Trophoblast cell (in vitro differentiated cells and primary cell): ENCODE data around the gene TMA16.

Experiments used
- DNase-seq, 2 donors: peaks; one replicate each; pipeline ENCODE4 v3.0.0-alpha.2; 2016
- H2AFZ ChIP-seq: 2 replicates; pipeline ENCODE4 v1.6.1; 2013; ENCODE audit warnings: low read length, moderate library complexity, mild to moderate bottlenecking; ENCODE audit not compliant: insufficient read depth, poor library complexity
- H2AK5ac ChIP-seq: 2 replicates; pipeline ENCODE4 v1.6.1; 2013; ENCODE audit warnings: mild to moderate bottlenecking, low read length
- H2BK120ac ChIP-seq: 2 replicates; pipeline ENCODE4 v1.6.1; 2013; ENCODE audit warnings: low read length, mild to moderate bottlenecking, moderate library complexity; ENCODE audit not compliant: insufficient read depth, poor library complexity
- H2BK12ac ChIP-seq: 2 replicates; pipeline ENCODE4 v1.6.1; 2013; ENCODE audit warnings: mild to moderate bottlenecking, low read length, moderate library complexity
- H2BK5ac ChIP-seq: 2 replicates; pipeline ENCODE4 v1.6.1; 2013; ENCODE audit warnings: low read length, low read depth, moderate library complexity, mild to moderate bottlenecking; ENCODE audit not compliant: poor library complexity
- H3K14ac ChIP-seq: 2 replicates; pipeline ENCODE4 v1.6.1; 2013; ENCODE audit warnings: mild to moderate bottlenecking, low read length
- H3K18ac ChIP-seq: 2 replicates; pipeline ENCODE4 v1.6.1; 2013; ENCODE audit warnings: mild to moderate bottlenecking, low read length
- H3K23ac ChIP-seq: 2 replicates; pipeline ENCODE4 v1.6.1; 2013; ENCODE audit warnings: low read length
- H3K27ac ChIP-seq: 2 replicates; pipeline ENCODE4 v1.5.1; 2013; ENCODE audit warnings: low read depth, mild to moderate bottlenecking, inconsistent platforms, low read length, moderate library complexity
- H3K27me3 ChIP-seq: 2 replicates; pipeline ENCODE4 v1.6.1; 2013; ENCODE audit warnings: inconsistent platforms, mild to moderate bottlenecking, low read length, moderate library complexity; ENCODE audit not compliant: insufficient read depth
- H3K36me3 ChIP-seq, 2 experiments: 1 replicate in 1 of 2; 2 replicates in 1 of 2; pipeline ENCODE4 v1.6.1; 2013; ENCODE audit warnings: low read length in 2 of 2, mild to moderate bottlenecking in 2 of 2, moderate library complexity in 1 of 2; ENCODE audit not compliant: insufficient read depth in 2 of 2, control insufficient read depth in 1 of 2
- H3K4ac ChIP-seq: 2 replicates; pipeline ENCODE4 v1.6.1; 2013; ENCODE audit warnings: low read depth, mild to moderate bottlenecking, low read length, moderate library complexity
- H3K4me1 ChIP-seq, 2 experiments: 1 replicate in 1 of 2; 2 replicates in 1 of 2; pipeline ENCODE4 v1.6.1; 2013; ENCODE audit warnings: low read length in 2 of 2, mild to moderate bottlenecking in 2 of 2, moderate library complexity in 1 of 2; ENCODE audit not compliant: insufficient read depth in 2 of 2, control insufficient read depth in 1 of 2
- H3K4me2 ChIP-seq: 2 replicates; pipeline ENCODE4 v1.6.1; 2013; ENCODE audit warnings: inconsistent platforms, mild to moderate bottlenecking, low read length, moderate library complexity
- H3K4me3 ChIP-seq: 2 replicates; pipeline ENCODE4 v1.5.1; 2013; ENCODE audit warnings: mild to moderate bottlenecking, low read depth, low read length, inconsistent platforms
- H3K79me1 ChIP-seq: one replicate; pipeline ENCODE4 v1.6.1; 2013; ENCODE audit warnings: low read length
- H3K79me2 ChIP-seq: 2 replicates; pipeline ENCODE4 v1.6.1; 2013; ENCODE audit warnings: low read length, mild to moderate bottlenecking; ENCODE audit not compliant: control insufficient read depth, insufficient read depth, poor library complexity
- H3K9ac ChIP-seq: 2 replicates; pipeline ENCODE4 v1.6.1; 2013; ENCODE audit warnings: mild to moderate bottlenecking, low read length
- H3K9me3 ChIP-seq: 2 replicates; pipeline ENCODE4 v1.6.1; 2013; ENCODE audit warnings: low read depth, mild to moderate bottlenecking, control low read depth, inconsistent platforms, low read length; ENCODE audit not compliant: insufficient read depth
- H4K12ac ChIP-seq: 2 replicates; pipeline ENCODE4 v1.6.1; 2013; ENCODE audit warnings: low read depth, mild to moderate bottlenecking, low read length, moderate library complexity
- H4K8ac ChIP-seq: 2 replicates; pipeline ENCODE4 v1.6.1; 2013; ENCODE audit warnings: low read depth, mild to moderate bottlenecking, low read length, moderate library complexity
- H4K91ac ChIP-seq: one replicate; pipeline ENCODE4 v1.6.1; 2013; ENCODE audit warnings: low read depth, mild to moderate bottlenecking, low read length, moderate library complexity
- WGBS: extraction: QIAGEN DNeasy Blood & Tissue Kit; methylation state at CpG from one replicate; pipeline ENCODE4 v1.1.7; 2013; ENCODE audit warnings: missing lambda C conversion rate; ENCODE audit not compliant: insufficient read length, insufficient coverage; ENCODE audit errors: extremely low coverage; 5-methylcytosine and 5-hydroxymethylcytosine counted together

The TMA16 gene

GRCh38 chr4:163473576-163473975, 20.9 kb upstream of the TMA16 start, which contains the start of gene TKTL2:
Gene TKTL2 (minus strand): TSS chr4:163473754. CDS start chr4:163473734, 20 bp downstream.
- no peak within 1 kb of the TSS for H4K8ac ChIP-seq

GRCh38 chr4:163474027-163474426, 20.5 kb upstream of the TMA16 start:
- H3K4ac ChIP-seq: no peak overlapping the region

More at GRCh38 chr4:163473576-163473975, 20.9 kb upstream of the TMA16 start, which contains the start of gene TKTL2:
- no peak within 1 kb of the TSS for H3K27ac ChIP-seq
- no peak within 1 kb of the TSS for H2BK5ac ChIP-seq
- H3K4me3 ChIP-seq: no peak within 1 kb of the TSS
- H4K12ac ChIP-seq: no peak within 1 kb of the TSS
- H2AFZ ChIP-seq: no peak within 1 kb of the TSS
- no peak within 1 kb of the TSS for H3K18ac ChIP-seq
- H3K27me3 ChIP-seq: no peaks in the 10 kb centered on the region
- H3K79me1 ChIP-seq: no peaks in the 10 kb centered on the region
- H3K4me1 ChIP-seq: no peaks in the 10 kb centered on the region
- no peak within 1 kb of the TSS for H3K23ac ChIP-seq
- no peak within 1 kb of the TSS for H3K14ac ChIP-seq
- WGBS: no CpG with 5 or more reads among the region's 32 CpGs
- H3K4ac ChIP-seq: no peak within 1 kb of the TSS
- no peak within 1 kb of the TSS for H2BK120ac ChIP-seq
- H3K9ac ChIP-seq: no peak within 1 kb of the TSS
- H3K9me3 ChIP-seq: peaks cover 4% of the 10 kb centered on the region
- no peak within 1 kb of the TSS for H3K4me2 ChIP-seq
- no peaks in the 10 kb centered on the region for H3K36me3 ChIP-seq
- H2BK12ac ChIP-seq: no peak within 1 kb of the TSS
- no peak within 1 kb of the TSS for H4K91ac ChIP-seq
- H3K79me2 ChIP-seq: no peaks in the 10 kb centered on the region
- H2AK5ac ChIP-seq: no peak within 1 kb of the TSS
- no peak for DNase-seq

GRCh38 chr4:163476761-163477438, 17.6 kb upstream of the TMA16 start:
- Histone ChIP-seq H4K8ac (no peak overlapping the region), H3K4me1 (no peaks in the 10 kb centered on the region), H2BK5ac (no peak overlapping the region), H3K36me3 (no peaks in the 10 kb centered on the region), H3K4ac (no peak overlapping the region), H3K27ac (no peak overlapping the region), H3K4me3 (no peak overlapping the region), H2AFZ (no peak overlapping the region), H2BK12ac (no peak overlapping the region), H2BK120ac (no peak overlapping the region), H3K27me3 (no peaks in the 10 kb centered on the region), H3K4me2 (no peak overlapping the region), H3K79me2 (no peaks in the 10 kb centered on the region), H3K18ac (no peak overlapping the region), H3K9ac (no peak overlapping the region), H4K12ac (no peak overlapping the region), H3K14ac (no peak overlapping the region), H4K91ac (no peak overlapping the region), H2AK5ac (no peak overlapping the region), H3K79me1 (no peaks in the 10 kb centered on the region), H3K9me3 (peaks cover 4% of the 10 kb centered on the region), H3K23ac (no peak overlapping the region)
- WGBS: no CpG with 5 or more reads among the region's 5 CpGs
- no peak for DNase-seq

More at GRCh38 chr4:163474027-163474426, 20.5 kb upstream of the TMA16 start:
- no CpG with 5 or more reads among the region's 3 CpGs for WGBS
- H3K79me2 ChIP-seq: no peaks in the 10 kb centered on the region
- no peak overlapping the region for H3K4me3 ChIP-seq
- no peak overlapping the region for H4K12ac ChIP-seq
- H3K14ac ChIP-seq: no peak overlapping the region
- no peak overlapping the region for H2BK5ac ChIP-seq
- no peak overlapping the region for H4K91ac ChIP-seq
- peaks cover 4% of the 10 kb centered on the region for H3K9me3 ChIP-seq
- no peak overlapping the region for H2BK12ac ChIP-seq
- DNase-seq: no peak
- H2AFZ ChIP-seq: no peak overlapping the region
- no peak overlapping the region for H3K27ac ChIP-seq
- H3K9ac ChIP-seq: no peak overlapping the region
- no peak overlapping the region for H2AK5ac ChIP-seq
- H3K23ac ChIP-seq: no peak overlapping the region
- no peak overlapping the region for H4K8ac ChIP-seq
- no peaks in the 10 kb centered on the region for H3K36me3 ChIP-seq
- H3K4me2 ChIP-seq: no peak overlapping the region
- H3K27me3 ChIP-seq: no peaks in the 10 kb centered on the region
- H3K79me1 ChIP-seq: no peaks in the 10 kb centered on the region
- H2BK120ac ChIP-seq: no peak overlapping the region
- no peaks in the 10 kb centered on the region for H3K4me1 ChIP-seq
- no peak overlapping the region for H3K18ac ChIP-seq

- Histone ChIP-seq H2BK12ac (no peak overlapping the region), H3K4ac (no peak overlapping the region), H4K8ac (no peak overlapping the region), H4K12ac (no peak overlapping the region), H3K9ac (no peak overlapping the region), H3K36me3 (no peaks in the 10 kb centered on the region), H2BK5ac (no peak overlapping the region), H3K79me1 (no peaks in the 10 kb centered on the region), H3K79me2 (no peaks in the 10 kb centered on the region), H2AFZ (no peak overlapping the region), H3K14ac (no peak overlapping the region), H3K18ac (no peak overlapping the region), H2AK5ac (no peak overlapping the region), H2BK120ac (no peak overlapping the region), H3K27ac (no peak overlapping the region), H4K91ac (no peak overlapping the region), H3K9me3 (peaks cover under 1% of the 10 kb centered on the region), H3K4me1 (no peaks in the 10 kb centered on the region), H3K4me3 (no peak overlapping the region), H3K27me3 (no peaks in the 10 kb centered on the region), H3K4me2 (no peak overlapping the region), H3K23ac (no peak overlapping the region)
- WGBS: no CpG with 5 or more reads among the region's 1 CpG
- DNase-seq: no peak
Measured at GRCh38 chr4:163482190-163482589, 12.3 kb upstream of the TMA16 start.
